GM21360 (cell line): ENCODE data around the gene ADGRA1.

Experiments used
- ATAC-seq: cut with Tn5 transposase; IDR thresholded peaks from one replicate; pipeline ENCODE4 v1.9.1; 2021; ENCODE audit warnings: mild to moderate bottlenecking, moderate library complexity; ENCODE audit not compliant: unreplicated experiment

ADGRA1 gene

GRCh38 chr10:133075346-133076137, 12.2 kb upstream of the ADGRA1 start:
- ATAC-seq = no peak

DNA sequence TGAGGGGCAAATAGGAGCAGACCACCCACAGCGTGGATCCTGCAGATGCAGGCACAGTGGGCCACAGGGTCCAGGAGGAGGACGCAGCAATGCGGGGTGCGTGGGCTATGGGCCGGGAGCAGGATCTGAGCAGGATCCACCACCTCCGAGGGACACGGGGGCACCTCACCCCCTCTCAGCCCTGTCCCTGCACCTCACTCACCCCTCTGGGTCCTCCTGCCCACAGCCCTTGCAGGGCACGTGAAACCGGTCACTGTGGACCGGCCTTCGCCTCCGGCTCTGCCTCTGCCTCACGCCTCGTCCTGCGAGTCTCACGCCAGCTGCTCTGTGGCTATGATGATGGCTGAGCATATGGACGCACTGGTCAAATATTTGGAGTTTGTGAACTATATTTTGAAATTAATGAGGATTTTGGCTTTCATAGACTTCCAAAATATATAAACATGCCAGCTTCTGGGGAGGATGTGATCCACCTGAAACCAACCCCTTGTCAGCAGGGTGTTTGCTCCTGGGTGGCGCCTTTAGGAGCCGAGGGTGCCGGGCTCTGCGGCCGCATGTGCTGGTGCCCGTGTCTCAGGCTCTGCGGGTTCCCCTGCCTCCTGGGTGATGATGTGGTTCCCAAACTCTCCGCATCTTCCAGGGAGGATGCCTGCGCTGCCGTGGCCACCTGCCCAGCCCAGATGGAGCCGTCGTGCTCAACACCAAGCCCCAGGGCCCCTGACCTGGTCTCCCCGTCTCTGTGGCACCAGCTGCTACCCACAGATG, 11.3 kb upstream of the ADGRA1 start:
- no peak for ATAC-seq

GRCh38 chr10:133079836-133080682, 7.7 kb upstream of the ADGRA1 start:
- no peak for ATAC-seq

DNA sequence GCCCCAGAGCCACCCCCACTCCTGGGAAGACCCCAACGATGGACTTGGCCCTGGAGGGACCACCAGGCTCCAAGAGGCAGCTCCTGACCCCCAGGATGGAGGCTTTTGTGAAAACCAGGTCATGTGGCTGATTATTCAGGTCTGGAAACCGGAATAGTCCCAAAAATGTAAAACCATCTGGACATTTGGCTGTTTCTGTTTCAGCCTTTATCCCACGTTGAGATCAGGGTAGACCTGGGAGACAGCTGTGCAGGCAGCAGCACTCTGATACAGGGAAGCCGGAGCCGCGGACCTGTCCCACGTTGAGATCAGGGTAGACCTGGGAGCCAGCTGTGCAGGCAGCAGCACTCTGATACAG, 7.1 kb upstream of the ADGRA1 start:
- ATAC-seq = no peak

GRCh38 chr10:133081636-133082035, 6.1 kb upstream of the ADGRA1 start:
- no peak for ATAC-seq

GRCh38 chr10:133082685-133083421, 4.9 kb upstream of the ADGRA1 start:
- ATAC-seq = no peak

DNA sequence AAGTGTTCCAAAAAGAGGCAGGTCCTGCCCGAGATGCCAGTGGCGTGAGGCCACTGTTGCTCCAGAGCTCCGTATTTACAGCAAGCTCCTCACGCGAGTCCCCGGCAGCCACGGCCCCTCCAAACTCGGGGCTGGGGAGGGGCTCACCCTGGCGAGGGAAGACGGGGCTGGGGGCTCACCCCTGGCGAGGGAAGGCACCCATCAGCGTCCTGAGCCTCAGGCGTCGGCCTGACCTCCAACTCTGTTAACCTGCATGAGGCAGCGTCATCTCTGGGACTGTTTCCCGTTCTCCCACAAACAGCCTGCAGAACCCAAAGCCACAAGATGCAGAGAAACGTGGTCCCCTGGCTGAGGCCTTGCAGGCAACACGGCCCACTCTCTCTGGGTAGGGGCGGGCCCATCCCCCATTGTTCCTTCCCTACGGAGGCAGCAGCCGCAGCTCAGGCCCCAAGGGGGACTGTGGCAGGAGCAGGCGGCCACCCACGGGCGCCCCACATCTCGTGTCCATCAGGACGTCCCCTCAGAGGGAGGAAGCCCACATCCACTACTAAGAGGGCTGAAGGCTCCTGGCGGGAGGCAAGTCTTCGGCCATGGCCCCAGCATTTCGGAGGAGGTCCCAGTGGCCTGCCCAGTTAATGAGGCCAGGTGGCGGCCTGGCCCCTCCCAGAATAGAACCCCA, 4.2 kb upstream of the ADGRA1 start:
- no peak for ATAC-seq

DNA sequence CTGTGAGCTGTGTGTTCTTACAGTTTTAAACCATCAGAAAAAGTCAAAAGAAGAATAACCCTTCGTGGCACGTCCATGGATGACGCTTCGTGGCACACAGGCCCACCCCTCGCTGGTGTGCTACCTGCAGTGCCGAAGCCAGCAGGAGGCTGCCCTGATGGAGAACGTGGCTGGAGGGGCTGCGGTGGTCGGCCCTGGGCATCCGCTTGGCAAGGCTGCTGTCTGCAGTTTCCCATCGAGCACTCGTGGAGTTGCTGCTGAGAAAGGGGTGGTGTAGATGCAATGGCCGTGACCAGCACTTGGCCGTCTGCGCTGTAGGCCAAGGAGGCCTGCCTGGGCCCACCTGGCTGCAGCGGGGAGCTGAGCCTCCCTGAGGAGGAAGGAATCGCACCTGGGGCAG, 3.2 kb upstream of the ADGRA1 start:
- no peak for ATAC-seq

- ATAC-seq = no peak
Measured at GRCh38 chr10:133085251-133086125, 2.2 kb upstream of the ADGRA1 start.

GRCh38 chr10:133086247-133086646, 1.5 kb upstream of the ADGRA1 start:
- ATAC-seq = no peak

DNA sequence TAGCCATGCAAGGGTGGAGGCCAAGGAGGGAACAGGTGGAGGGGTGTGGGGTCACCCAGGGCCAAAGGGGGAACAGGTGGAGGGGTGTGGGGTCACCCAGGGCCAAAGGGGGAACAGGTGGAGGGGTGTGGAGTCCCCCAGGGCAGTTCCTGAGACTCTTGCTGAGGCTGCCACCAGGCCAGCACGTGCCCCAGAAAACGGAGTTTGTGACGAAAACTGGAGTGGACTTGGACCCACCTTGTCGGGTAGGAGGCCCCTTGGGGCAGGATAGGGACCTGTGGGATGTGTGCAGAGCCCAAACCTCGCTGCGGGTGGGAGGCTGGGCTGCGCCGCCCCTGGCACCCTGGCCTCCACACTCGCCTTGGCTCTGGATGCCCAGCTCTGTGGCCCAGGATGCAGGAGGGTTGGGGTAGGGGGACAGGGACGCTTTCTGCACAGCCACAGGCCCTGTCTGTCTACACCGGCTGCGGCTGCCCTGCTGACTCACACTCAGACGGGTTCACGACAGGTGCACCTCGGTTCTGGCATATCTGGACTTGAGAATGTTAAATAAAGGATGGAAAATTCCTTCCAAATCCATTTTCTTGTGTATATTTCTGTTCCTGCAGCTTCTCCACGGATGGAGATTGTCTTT, 562 bp upstream of the ADGRA1 start:
- no peak for ATAC-seq

GRCh38 chr10:133088179-133088955, 643 bp downstream of the ADGRA1 start:
- ATAC-seq = no peak

- ATAC-seq = no peak
Measured at GRCh38 chr10:133088956-133089800, 1.5 kb downstream of the ADGRA1 start.

DNA sequence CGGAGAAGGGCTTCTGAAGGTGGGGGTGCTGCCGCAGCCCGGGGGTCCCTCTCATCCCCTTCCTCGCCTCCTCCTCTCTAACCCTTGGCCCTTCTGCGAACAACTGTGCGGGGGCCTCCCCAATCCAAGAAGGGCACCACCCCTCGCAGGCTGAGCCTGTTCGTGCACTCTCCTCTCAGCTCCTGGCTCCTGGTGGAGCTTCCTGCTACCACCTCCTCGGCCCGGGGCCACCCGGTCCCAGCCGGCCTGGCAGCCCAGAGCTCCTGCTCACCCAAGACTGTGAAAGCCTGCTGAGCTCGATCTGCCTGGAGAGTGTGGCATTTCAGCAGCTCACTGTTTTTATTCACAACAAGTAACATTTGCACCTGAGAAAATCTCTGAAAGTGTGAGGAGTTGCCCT, 2.4 kb downstream of the ADGRA1 start:
- ATAC-seq = no peak

DNA sequence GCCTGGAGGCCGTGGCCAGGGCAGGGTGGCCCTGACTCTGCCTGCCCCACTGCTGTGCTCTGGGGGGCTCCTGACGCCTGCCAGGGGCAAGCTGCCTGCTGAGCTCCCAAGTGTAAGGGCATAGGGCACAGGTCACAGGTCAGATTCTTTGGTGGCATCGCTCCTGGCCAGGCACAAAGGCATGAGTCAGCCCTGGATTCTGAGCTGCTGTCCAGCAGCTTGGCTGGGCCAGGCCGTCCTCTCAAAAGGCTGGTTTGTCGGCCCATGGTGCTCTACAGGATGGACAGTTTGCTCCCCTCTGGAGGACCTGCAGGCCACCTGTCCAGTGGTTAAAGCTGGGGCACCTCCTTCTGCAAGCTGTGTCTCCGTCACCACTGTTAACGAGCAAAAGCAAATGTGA, 2.9 kb downstream of the ADGRA1 start:
- no peak for ATAC-seq

DNA sequence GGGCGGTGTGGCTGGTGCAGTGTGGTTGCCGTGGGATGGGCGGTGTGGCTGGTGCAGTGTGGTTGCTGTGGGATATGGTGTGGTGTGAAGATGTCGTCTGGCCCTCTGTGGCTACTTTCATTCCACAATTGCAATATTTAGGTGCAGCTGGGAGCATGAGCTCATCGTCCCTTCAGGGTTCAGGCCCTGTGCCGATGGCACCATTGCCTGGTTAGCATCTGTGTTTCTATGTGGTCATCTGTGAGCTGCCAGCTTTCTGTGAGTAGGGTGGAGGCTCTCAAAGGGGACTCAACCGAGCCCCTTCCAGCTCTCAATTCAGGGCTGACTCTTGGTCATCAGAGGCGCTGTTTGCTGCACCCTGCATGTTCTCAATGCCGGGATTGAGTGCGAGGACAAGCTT, 3.6 kb downstream of the ADGRA1 start:
- no peak for ATAC-seq

DNA sequence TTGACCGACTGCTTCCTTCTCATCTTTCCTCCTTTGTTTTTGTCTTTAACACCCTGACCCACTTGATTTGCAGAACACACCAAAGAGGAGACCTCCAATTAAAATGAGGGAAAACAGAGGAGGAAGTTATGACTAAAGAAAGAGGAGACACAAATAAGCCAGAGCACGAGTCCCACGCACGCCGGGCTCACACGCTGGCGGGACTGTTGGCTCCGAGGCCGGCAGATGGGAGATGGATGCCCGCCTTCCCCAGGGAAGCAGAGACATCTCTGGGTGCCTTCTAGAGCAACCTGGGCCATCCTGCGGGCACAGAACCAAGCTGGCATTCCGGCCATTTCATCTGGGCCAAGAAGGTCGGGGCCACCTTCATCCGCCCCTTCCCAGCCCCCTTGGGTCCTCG, 5.6 kb downstream of the ADGRA1 start:
- no peak for ATAC-seq
